ENCODE data around the gene LYRM4. TPM values are rescaled to one million over a fixed set of nuclear protein-coding genes. Genes with fewer than 3 reads are reported as not detected.

Gene LYRM4
- total and polyA plus RNA-seq, 4 donors: 15.2 to 23.2 (median 19.1) TPM

DNA sequence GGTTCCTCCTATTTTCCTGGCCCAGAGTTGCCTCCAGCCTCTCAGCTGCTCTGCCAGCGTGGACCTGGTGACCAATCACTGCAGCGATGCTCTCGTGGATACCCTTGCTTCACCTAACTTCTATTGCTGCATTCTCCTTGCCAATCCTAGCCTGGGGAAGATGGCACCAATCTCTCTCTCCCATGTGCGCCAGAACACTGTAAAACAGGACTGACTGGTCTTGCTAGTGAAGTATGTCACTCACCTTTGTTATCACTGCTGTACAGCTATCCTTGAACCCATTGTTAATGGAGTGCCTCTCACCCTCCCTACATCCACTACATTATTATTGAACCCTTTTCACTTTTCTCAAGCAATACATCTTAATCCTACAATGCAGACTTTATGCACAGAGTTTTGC is 80.1 kb downstream of the LYRM4 start:
- no peak for DNase-seq
- 84 to 91% methylated on average over 4 of the region's 4 CpGs for WGBS, 2 donors

GRCh38 chr6:5179917-5180316 is 80.8 kb downstream of the LYRM4 start:
- TF ChIP-seq, protein P1, sequence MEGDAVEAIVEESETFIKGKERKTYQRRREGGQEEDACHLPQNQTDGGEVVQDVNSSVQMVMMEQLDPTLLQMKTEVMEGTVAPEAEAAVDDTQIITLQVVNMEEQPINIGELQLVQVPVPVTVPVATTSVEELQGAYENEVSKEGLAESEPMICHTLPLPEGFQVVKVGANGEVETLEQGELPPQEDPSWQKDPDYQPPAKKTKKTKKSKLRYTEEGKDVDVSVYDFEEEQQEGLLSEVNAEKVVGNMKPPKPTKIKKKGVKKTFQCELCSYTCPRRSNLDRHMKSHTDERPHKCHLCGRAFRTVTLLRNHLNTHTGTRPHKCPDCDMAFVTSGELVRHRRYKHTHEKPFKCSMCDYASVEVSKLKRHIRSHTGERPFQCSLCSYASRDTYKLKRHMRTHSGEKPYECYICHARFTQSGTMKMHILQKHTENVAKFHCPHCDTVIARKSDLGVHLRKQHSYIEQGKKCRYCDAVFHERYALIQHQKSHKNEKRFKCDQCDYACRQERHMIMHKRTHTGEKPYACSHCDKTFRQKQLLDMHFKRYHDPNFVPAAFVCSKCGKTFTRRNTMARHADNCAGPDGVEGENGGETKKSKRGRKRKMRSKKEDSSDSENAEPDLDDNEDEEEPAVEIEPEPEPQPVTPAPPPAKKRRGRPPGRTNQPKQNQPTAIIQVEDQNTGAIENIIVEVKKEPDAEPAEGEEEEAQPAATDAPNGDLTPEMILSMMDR (IDR thresholded peaks at IDR 0.05; ENCODE audit: control extremely low read depth, extremely low read depth): no peak
- no peak overlapping the region for H3K9ac ChIP-seq (ENCODE audit: insufficient read depth in 1 of 2, low read length in 2 of 2)
- 91 to 97% methylated on average over 5 of the region's 5 CpGs for WGBS, 2 donors

More for the DNA sequence above, 80.1 kb downstream of the LYRM4 start:
- Histone ChIP-seq H3K9ac (ENCODE audit: insufficient read depth in 1 of 2, low read length in 2 of 2) (no peak overlapping the region), H3K4me3 (no peak overlapping the region), H3K9me3 (ENCODE audit: control insufficient read depth in 4 of 4, insufficient read depth in 3 of 4, low read length in 3 of 4) (no peaks in the 10 kb centered on the region), H3K27ac (ENCODE audit: low read depth in 1 of 2, low read length in 1 of 2) (no peak overlapping the region), H3K36me3 (ENCODE audit: control insufficient read depth in 4 of 4, insufficient read depth in 4 of 4, low read length in 4 of 4) (no peaks in the 10 kb centered on the region), H3K4me1 (ENCODE audit: control insufficient read depth in 5 of 5, insufficient read depth in 5 of 5, low read length in 5 of 5) (peaks cover 0 to 1% (median 0%) of the 10 kb centered on the region in 5 donors), H3K27me3 (ENCODE audit: control insufficient read depth in 3 of 3, insufficient read depth in 3 of 3, low read length in 2 of 3) (no peaks in the 10 kb centered on the region)
- ATAC-seq (ENCODE audit: insufficient read depth, low FRiP score): no peak
- TF ChIP-seq, protein P1 (IDR thresholded peaks at IDR 0.05; ENCODE audit: control extremely low read depth, extremely low read depth): no peak

GRCh38 chr6:5178806-5179205 is 81.9 kb downstream of the LYRM4 start:
- no peak overlapping the region for H3K27ac ChIP-seq (ENCODE audit: low read depth in 1 of 2, low read length in 1 of 2)
- H3K9ac ChIP-seq (ENCODE audit: insufficient read depth in 1 of 2, low read length in 2 of 2): no peak overlapping the region
- H3K4me3 ChIP-seq: no peak overlapping the region
- peaks cover 0 to 18% (median 0%) of the 10 kb centered on the region in 5 donors for H3K4me1 ChIP-seq (ENCODE audit: control insufficient read depth in 5 of 5, insufficient read depth in 5 of 5, low read length in 5 of 5)
- DNase-seq (no peak), ATAC-seq (ENCODE audit: insufficient read depth, low FRiP score) (no peak)
- 22 to 54% methylated on average over 2 of the region's 2 CpGs for WGBS, 2 donors
- H3K36me3 ChIP-seq (ENCODE audit: control insufficient read depth in 4 of 4, insufficient read depth in 4 of 4, low read length in 4 of 4): no peaks in the 10 kb centered on the region
- TF ChIP-seq, protein P1 (IDR thresholded peaks at IDR 0.05; ENCODE audit: control extremely low read depth, extremely low read depth): no peak
- no peaks in the 10 kb centered on the region for H3K9me3 ChIP-seq (ENCODE audit: control insufficient read depth in 4 of 4, insufficient read depth in 3 of 4, low read length in 3 of 4)
- no peaks in the 10 kb centered on the region for H3K27me3 ChIP-seq (ENCODE audit: control insufficient read depth in 3 of 3, insufficient read depth in 3 of 3, low read length in 2 of 3)

More at GRCh38 chr6:5179917-5180316, 80.8 kb downstream of the LYRM4 start:
- H3K4me1 ChIP-seq (ENCODE audit: control insufficient read depth in 5 of 5, insufficient read depth in 5 of 5, low read length in 5 of 5): peaks cover 0 to 8% (median 0%) of the 10 kb centered on the region in 5 donors
- no peak for ATAC-seq (ENCODE audit: insufficient read depth, low FRiP score)
- DNase-seq: no peak
- H3K27ac ChIP-seq (ENCODE audit: low read depth in 1 of 2, low read length in 1 of 2): no peak overlapping the region
- no peaks in the 10 kb centered on the region for H3K27me3 ChIP-seq (ENCODE audit: control insufficient read depth in 3 of 3, insufficient read depth in 3 of 3, low read length in 2 of 3)
- H3K9me3 ChIP-seq (ENCODE audit: control insufficient read depth in 4 of 4, insufficient read depth in 3 of 4, low read length in 3 of 4): no peaks in the 10 kb centered on the region
- no peaks in the 10 kb centered on the region for H3K36me3 ChIP-seq (ENCODE audit: control insufficient read depth in 4 of 4, insufficient read depth in 4 of 4, low read length in 4 of 4)
- H3K4me3 ChIP-seq: no peak overlapping the region

- no peak for DNase-seq
- Histone ChIP-seq H3K27ac (ENCODE audit: low read depth in 1 of 2, low read length in 1 of 2) (no peak overlapping the region), H3K9ac (ENCODE audit: insufficient read depth in 1 of 2, low read length in 2 of 2) (no peak overlapping the region), H3K27me3 (ENCODE audit: control insufficient read depth in 3 of 3, insufficient read depth in 3 of 3, low read length in 2 of 3) (no peaks in the 10 kb centered on the region), H3K9me3 (ENCODE audit: control insufficient read depth in 4 of 4, insufficient read depth in 3 of 4, low read length in 3 of 4) (no peaks in the 10 kb centered on the region), H3K4me3 (no peak overlapping the region), H3K36me3 (ENCODE audit: control insufficient read depth in 4 of 4, insufficient read depth in 4 of 4, low read length in 4 of 4) (no peaks in the 10 kb centered on the region), H3K4me1 (ENCODE audit: control insufficient read depth in 5 of 5, insufficient read depth in 5 of 5, low read length in 5 of 5) (peaks cover 0 to 21% (median 0%) of the 10 kb centered on the region in 5 donors)
- 54 to 74% methylated on average over 6 of the region's 6 CpGs for WGBS, 2 donors
- TF ChIP-seq, protein P1 (IDR thresholded peaks at IDR 0.05; ENCODE audit: control extremely low read depth, extremely low read depth): no peak
- no peak for ATAC-seq (ENCODE audit: insufficient read depth, low FRiP score)
These were observed 85.1 kb downstream of the LYRM4 start for GRCh38 chr6:5175635-5176034.

Measured in lung (tissue), 12 donors.